WI38 (cell line): ENCODE data around the gene PCDHGA11.
"Not testable (repeated sequence)": the region's sequence is repeated elsewhere in the genome, so short reads cannot be mapped to it uniquely, and the experiment has no call there.

Experiments
- H3K4me3 ChIP-seq: 2 replicates; pipeline ENCODE4 v1.5.1; 2011; ENCODE audit warnings: low read depth, mild to moderate bottlenecking, control low read depth, low read length
- TF ChIP-seq, protein P1 (sequence below): IDR thresholded peaks from 2 replicates; pipeline ENCODE4 v1.5.1; 2012; ENCODE audit warnings: low read depth, mild to moderate bottlenecking, control low read depth, low read length

PCDHGA11 gene

DNA sequence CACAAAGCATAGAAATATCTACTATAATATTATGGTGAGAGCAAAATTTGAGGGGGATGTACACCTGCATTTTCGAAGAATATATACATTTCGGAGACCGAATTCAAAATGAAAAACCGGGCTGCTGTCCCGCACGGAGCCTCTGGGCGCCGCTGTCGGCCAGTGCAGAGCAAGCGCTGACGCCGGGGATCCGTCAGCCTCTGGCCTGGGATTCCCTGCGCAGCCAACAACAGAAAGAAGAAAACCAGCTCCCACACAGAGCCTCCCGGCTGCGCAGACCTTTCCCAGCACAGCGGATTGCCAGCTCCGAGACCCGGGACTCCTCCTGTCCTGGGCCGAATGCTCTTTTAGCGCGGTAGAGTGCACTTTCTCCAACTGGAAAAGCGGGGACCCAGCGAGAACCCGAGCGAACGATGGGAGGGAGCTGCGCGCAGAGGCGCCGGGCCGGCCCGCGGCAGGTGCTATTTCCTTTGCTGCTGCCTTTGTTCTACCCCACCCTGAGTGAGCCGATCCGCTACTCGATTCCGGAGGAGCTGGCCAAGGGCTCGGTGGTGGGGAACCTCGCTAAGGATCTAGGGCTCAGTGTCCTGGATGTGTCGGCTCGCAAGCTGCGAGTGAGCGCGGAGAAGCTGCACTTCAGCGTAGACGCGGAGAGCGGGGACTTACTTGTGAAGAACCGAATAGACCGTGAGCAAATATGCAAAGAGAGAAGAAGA is 12.9 kb upstream of the PCDHGA11 start, which contains the start of gene PCDHGB6:
TSS of gene PCDHGB6 (plus strand) at position 232 of the 716 bp plus-strand sequence. CDS start at position 414, 182 bp downstream.
- TF ChIP-seq, protein P1, sequence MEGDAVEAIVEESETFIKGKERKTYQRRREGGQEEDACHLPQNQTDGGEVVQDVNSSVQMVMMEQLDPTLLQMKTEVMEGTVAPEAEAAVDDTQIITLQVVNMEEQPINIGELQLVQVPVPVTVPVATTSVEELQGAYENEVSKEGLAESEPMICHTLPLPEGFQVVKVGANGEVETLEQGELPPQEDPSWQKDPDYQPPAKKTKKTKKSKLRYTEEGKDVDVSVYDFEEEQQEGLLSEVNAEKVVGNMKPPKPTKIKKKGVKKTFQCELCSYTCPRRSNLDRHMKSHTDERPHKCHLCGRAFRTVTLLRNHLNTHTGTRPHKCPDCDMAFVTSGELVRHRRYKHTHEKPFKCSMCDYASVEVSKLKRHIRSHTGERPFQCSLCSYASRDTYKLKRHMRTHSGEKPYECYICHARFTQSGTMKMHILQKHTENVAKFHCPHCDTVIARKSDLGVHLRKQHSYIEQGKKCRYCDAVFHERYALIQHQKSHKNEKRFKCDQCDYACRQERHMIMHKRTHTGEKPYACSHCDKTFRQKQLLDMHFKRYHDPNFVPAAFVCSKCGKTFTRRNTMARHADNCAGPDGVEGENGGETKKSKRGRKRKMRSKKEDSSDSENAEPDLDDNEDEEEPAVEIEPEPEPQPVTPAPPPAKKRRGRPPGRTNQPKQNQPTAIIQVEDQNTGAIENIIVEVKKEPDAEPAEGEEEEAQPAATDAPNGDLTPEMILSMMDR: 0 out of 2 replicates have a peak, but pooled peaks have one; percentile 15
- H3K4me3 ChIP-seq: not testable (repeated sequence)

DNA sequence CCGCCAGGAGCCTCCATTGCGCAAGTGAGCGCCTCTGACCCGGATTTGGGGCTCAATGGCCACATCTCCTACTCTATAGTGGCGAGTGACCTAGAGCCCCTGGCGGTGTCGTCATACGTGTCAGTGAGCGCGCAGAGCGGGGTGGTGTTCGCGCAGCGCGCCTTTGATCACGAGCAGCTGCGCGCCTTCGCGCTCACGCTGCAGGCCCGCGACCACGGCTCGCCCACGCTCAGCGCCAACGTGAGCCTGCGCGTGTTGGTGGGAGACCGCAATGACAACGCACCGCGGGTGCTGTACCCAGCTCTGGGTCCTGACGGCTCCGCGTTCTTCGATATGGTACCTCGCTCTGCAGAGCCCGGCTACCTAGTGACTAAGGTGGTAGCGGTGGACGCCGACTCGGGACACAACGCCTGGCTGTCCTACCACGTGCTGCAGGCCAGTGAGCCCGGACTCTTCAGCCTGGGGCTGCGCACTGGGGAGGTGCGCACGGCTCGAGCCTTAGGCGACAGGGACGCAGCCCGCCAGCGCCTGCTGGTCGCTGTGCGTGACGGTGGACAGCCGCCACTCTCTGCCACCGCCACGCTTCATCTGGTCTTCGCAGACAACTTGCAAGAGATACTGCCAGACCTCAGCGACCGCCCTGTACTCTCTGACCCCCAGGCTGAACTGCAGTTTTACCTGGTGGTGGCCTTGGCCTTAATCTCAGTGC is 11.1 kb upstream of the PCDHGA11 start:
- H3K4me3 ChIP-seq: no peak overlapping the region
- TF ChIP-seq, protein P1: no peak

DNA sequence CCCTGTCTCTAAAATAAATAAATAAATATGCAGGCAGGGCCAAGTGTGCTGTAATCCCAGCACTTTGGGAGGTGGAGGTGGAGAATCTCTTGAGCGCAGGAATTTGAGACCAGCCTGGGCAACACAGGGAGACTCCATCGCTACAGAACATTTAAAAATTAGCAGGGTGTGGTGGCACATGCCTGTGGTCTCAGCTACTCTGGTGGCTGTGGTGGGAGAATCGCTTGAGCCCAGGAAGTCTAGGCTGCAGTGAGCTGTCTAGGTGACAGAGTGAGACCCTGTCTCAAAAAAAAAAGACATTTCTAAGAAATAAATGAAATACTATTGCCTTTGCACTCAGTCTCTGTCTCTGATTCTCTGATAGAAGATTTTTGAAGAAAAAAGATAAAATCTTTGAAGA is 9.3 kb upstream of the PCDHGA11 start:
- no peak overlapping the region for H3K4me3 ChIP-seq
- TF ChIP-seq, protein P1: no peak

DNA sequence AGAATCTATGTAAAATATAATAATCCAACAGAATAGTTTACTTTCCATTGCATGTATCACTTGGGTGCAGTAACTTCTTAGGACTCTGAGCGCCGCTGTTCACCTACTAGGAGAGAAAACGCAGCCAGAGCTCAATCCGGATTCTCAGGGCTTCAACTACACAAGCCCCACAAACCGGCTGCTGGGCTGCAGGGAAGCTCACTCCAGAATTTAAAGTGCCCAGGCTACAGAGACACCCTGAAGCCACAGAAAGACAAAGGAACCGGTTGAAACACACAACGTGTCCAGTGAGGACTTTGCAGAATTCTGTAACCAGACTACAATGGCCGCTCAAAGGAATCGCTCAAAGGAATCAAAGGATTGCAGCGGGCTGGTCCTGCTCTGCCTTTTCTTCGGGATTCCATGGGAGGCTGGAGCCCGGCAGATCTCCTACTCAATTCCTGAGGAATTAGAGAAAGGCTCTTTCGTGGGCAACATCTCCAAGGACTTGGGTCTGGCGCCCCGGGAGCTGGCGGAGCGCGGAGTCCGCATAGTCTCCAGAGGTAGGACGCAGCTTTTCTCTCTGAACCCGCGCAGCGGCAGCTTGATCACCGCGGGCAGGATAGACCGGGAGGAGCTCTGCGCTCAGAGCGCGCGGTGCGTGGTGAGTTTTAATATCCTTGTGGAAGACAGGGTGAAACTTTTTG is 7.9 kb upstream of the PCDHGA11 start, which contains the start of gene PCDHGA10:
TSS of gene PCDHGA10 (plus strand) at position 134 of the 686 bp plus-strand sequence. CDS start at position 323, 189 bp downstream.
- TF ChIP-seq, protein P1: peak; percentile 83
- peak within 1 kb of the TSS; percentile 68 for H3K4me3 ChIP-seq

DNA sequence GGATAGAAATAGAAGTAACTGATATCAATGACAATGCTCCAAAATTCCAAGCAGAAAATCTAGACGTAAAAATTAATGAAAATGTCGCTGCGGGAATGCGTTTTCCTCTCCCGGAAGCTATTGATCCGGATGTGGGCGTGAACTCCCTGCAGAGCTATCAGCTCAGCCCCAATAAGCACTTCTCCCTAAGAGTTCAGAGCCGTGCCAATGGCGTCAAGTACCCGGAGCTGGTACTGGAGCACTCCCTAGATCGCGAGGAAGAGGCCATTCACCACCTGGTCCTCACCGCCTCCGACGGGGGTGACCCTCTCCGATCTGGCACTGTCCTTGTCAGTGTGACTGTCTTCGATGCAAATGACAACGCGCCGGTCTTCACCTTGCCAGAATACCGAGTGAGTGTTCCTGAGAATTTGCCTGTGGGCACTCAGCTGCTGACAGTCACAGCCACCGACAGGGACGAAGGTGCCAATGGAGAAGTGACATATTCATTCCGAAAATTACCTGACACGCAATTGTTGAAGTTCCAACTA is 7.2 kb upstream of the PCDHGA11 start:
- peak overlapping the region; percentile 68 for H3K4me3 ChIP-seq
- TF ChIP-seq, protein P1: no peak

DNA sequence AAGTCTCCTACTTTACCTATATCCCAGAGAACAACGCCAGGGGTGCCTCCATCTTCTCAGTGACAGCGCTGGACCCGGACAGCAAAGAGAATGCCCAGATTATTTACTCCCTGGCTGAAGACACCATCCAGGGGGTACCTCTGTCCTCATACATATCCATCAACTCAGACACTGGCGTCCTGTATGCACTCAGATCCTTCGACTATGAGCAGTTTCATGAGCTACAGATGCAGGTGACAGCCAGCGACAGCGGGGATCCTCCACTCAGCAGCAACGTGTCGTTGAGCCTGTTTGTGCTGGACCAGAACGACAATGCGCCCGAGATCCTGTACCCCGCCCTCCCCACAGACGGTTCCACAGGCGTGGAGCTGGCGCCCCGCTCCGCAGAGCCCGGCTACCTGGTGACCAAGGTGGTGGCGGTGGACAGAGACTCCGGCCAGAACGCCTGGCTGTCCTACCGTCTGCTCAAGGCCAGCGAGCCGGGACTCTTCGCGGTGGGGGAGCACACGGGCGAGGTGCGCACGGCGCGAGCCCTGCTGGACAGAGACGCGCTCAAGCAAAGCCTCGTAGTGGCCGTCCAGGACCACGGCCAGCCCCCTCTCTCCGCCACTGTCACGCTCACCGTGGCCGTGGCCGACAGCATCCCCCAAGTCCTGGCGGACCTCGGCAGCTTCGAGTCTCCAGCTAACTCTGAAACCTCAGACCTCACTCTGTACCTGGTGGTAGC is 6.1 kb upstream of the PCDHGA11 start:
- not testable (repeated sequence) for H3K4me3 ChIP-seq

DNA sequence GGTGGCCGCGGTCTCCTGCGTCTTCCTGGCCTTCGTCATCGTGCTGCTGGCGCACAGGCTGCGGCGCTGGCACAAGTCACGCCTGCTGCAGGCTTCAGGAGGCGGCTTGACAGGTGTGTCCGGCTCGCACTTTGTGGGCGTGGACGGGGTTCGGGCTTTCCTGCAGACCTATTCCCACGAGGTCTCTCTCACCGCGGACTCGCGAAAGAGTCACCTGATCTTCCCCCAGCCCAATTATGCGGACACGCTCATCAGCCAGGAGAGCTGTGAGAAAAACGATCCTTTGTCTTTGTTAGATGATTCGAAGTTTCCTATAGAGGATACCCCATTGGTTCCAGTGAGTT is 5.6 kb upstream of the PCDHGA11 start:
- not testable (repeated sequence) for H3K4me3 ChIP-seq
